CD4-positive, CD25-positive, alpha-beta regulatory T cell (primary cell): ENCODE data around the gene ZBTB48. TPM values are rescaled to one million over a fixed set of nuclear protein-coding genes. Genes with fewer than 3 reads are reported as not detected.
"Not testable (repeated sequence)": the region's sequence is repeated elsewhere in the genome, so short reads cannot be mapped to it uniquely, and the experiment has no call there.

Experiments used
- ATAC-seq, 2 donors: fragments of 150-1000 bp; cut with Tn5 transposase; one replicate each; pipeline ENCODE4 v1.10.0; 2021; ENCODE audit warnings: low read depth in 2 of 2, moderate number of reproducible peaks in 2 of 2, moderate library complexity in 1 of 2
- DNase-seq, 3 donors: peaks; one replicate each; pipeline versions ENCODE4 v3.0.0 to v3.0.0-alpha.2; 2012 to 2022; ENCODE audit warnings: mixed read lengths in 1 of 3
- H3K27ac ChIP-seq: one replicate; pipeline ENCODE4 v1.7.0; 2013; ENCODE audit warnings: mild to moderate bottlenecking, low read length; ENCODE audit not compliant: insufficient read depth, poor library complexity, severe bottlenecking
- H3K27me3 ChIP-seq: one replicate; pipeline ENCODE4 v1.7.0; 2013; ENCODE audit warnings: low read length; ENCODE audit not compliant: control insufficient read depth, insufficient read depth
- H3K36me3 ChIP-seq: one replicate; pipeline ENCODE4 v1.7.0; 2013; ENCODE audit warnings: mild to moderate bottlenecking, low read length, moderate library complexity; ENCODE audit not compliant: control insufficient read depth, insufficient read depth
- H3K4me1 ChIP-seq: 2 replicates; pipeline ENCODE4 v1.7.0; 2013; ENCODE audit warnings: mild to moderate bottlenecking, low read length; ENCODE audit not compliant: insufficient read depth, control insufficient read depth, poor library complexity, severe bottlenecking
- H3K4me3 ChIP-seq: one replicate; pipeline ENCODE4 v1.7.0; 2013; ENCODE audit warnings: low read depth, mild to moderate bottlenecking, low read length, moderate library complexity
- H3K9me3 ChIP-seq, 2 experiments: 1 replicate in 1 of 2; 2 replicates in 1 of 2; pipeline ENCODE4 v1.7.0; 2013; ENCODE audit warnings: low read length in 2 of 2, mild to moderate bottlenecking in 1 of 2, moderate library complexity in 1 of 2; ENCODE audit not compliant: control insufficient read depth in 2 of 2
- H3K27ac Mint-ChIP-seq, 3 donors: one replicate each; pipeline ENCODE4 v1.8.0; 2020 to 2022; ENCODE audit warnings: mild to moderate bottlenecking in 3 of 3, mixed read lengths in 3 of 3, moderate library complexity in 2 of 3
- H3K27me3 Mint-ChIP-seq: one replicate; pipeline ENCODE4 v1.8.0; 2022; ENCODE audit warnings: mild to moderate bottlenecking, mixed read lengths
- H3K36me3 Mint-ChIP-seq: one replicate; pipeline ENCODE4 v1.8.0; 2020; ENCODE audit warnings: mixed read lengths
- H3K4me1 Mint-ChIP-seq, 4 donors: one replicate each; pipeline ENCODE4 v1.8.0; 2020 to 2022; ENCODE audit warnings: mixed read lengths in 4 of 4, mild to moderate bottlenecking in 1 of 4
- H3K4me3 Mint-ChIP-seq, 4 donors: one replicate each; pipeline ENCODE4 v1.8.0; 2020 to 2022; ENCODE audit warnings: mild to moderate bottlenecking in 4 of 4, mixed read lengths in 4 of 4, moderate library complexity in 3 of 4
- H3K9me3 Mint-ChIP-seq, 7 donors: one replicate each; pipeline ENCODE4 v1.8.0; 2020 to 2022; ENCODE audit warnings: mixed read lengths in 7 of 7, mild to moderate bottlenecking in 3 of 7, moderate library complexity in 2 of 7
- polyA plus RNA-seq, 4 donors: library from polyadenylated mRNA; unstranded; fragments of 300-500 nt; fragmentation: Illumina TruSeq; gene quantifications; one replicate each; pipeline ENCODE4 v1.2.3, GENCODE V29; 2021
- total RNA-seq: library from RNA; stranded (reverse); gene quantifications from one replicate; pipeline ENCODE4 v1.2.3, GENCODE V29; 2022

ZBTB48 gene
- total and polyA plus RNA-seq, 5 donors from 2014 or later: 18.6 to 41.8 (median 22.2) TPM

GRCh38 chr1:6557597-6557996 is 22.2 kb upstream of the ZBTB48 start:
- H3K36me3 Mint-ChIP-seq: no peaks in the 10 kb centered on the region
- peaks cover 2 to 21% (median 9%) of the 10 kb centered on the region in 4 donors for H3K4me1 Mint-ChIP-seq
- no peak for DNase-seq

GRCh38 chr1:6559161-6559560 is 20.6 kb upstream of the ZBTB48 start:
- Mint-ChIP-seq H3K4me1 (peaks cover 2 to 15% (median 6%) of the 10 kb centered on the region in 4 donors), H3K27me3 (peaks cover 17% of the 10 kb centered on the region)
- not testable (repeated sequence) for H3K9me3 ChIP-seq, H3K4me3 ChIP-seq, H3K27ac Mint-ChIP-seq, H3K9me3 Mint-ChIP-seq, DNase-seq, H3K27me3 ChIP-seq, H3K27ac ChIP-seq, H3K4me3 Mint-ChIP-seq, H3K36me3 Mint-ChIP-seq, H3K36me3 ChIP-seq, ATAC-seq, H3K4me1 ChIP-seq

More at GRCh38 chr1:6557597-6557996, 22.2 kb upstream of the ZBTB48 start:
- H3K4me3 ChIP-seq: no peak overlapping the region
- no peaks in the 10 kb centered on the region for H3K9me3 ChIP-seq
- Mint-ChIP-seq H3K4me3 (peak overlapping the region in 1 of 4 donors; percentile 90), H3K27ac (no peak overlapping the region), H3K27me3 (peaks cover 17% of the 10 kb centered on the region), H3K9me3 (no peaks in the 10 kb centered on the region)
- peaks cover 18% of the 10 kb centered on the region for H3K4me1 ChIP-seq
- ATAC-seq: no peak
- H3K27ac ChIP-seq: no peak overlapping the region
- H3K36me3 ChIP-seq: no peaks in the 10 kb centered on the region
- H3K27me3 ChIP-seq: no peaks in the 10 kb centered on the region

GRCh38 chr1:6560267-6560666 is 19.5 kb upstream of the ZBTB48 start:
- Histone ChIP-seq H3K4me3 (no peak overlapping the region), H3K9me3 (no peaks in the 10 kb centered on the region), H3K36me3 (no peaks in the 10 kb centered on the region), H3K4me1 (no peaks in the 10 kb centered on the region), H3K27me3 (no peaks in the 10 kb centered on the region), H3K27ac (no peak overlapping the region)
- Mint-ChIP-seq H3K27me3 (peaks cover 10% of the 10 kb centered on the region), H3K4me1 (peaks cover 0 to 9% (median 0%) of the 10 kb centered on the region in 4 donors), H3K27ac (no peak overlapping the region), H3K36me3 (no peaks in the 10 kb centered on the region), H3K9me3 (no peaks in the 10 kb centered on the region), H3K4me3 (peak overlapping the region in 1 of 4 donors; percentile 35)
- peak in 1 of 3 donors; percentile 59 for DNase-seq
- ATAC-seq: no peak

GRCh38 chr1:6569033-6569432 is 10.8 kb upstream of the ZBTB48 start:
- no peak overlapping the region for H3K4me3 ChIP-seq
- H3K36me3 ChIP-seq: no peaks in the 10 kb centered on the region
- no peaks in the 10 kb centered on the region for H3K36me3 Mint-ChIP-seq
- no peak overlapping the region for H3K27ac Mint-ChIP-seq
- no peaks in the 10 kb centered on the region for H3K9me3 ChIP-seq
- DNase-seq (no peak), ATAC-seq (no peak)
- H3K27me3 ChIP-seq: no peaks in the 10 kb centered on the region
- H3K9me3 Mint-ChIP-seq: no peaks in the 10 kb centered on the region
- H3K27ac ChIP-seq: no peak overlapping the region
- peaks cover 11% of the 10 kb centered on the region for H3K27me3 Mint-ChIP-seq
- no peak overlapping the region for H3K4me3 Mint-ChIP-seq
- peaks cover 0 to 4% (median 0%) of the 10 kb centered on the region in 4 donors for H3K4me1 Mint-ChIP-seq
- H3K4me1 ChIP-seq: no peaks in the 10 kb centered on the region

- Histone ChIP-seq H3K4me3 (no peak overlapping the region), H3K27ac (no peak overlapping the region), H3K36me3 (no peaks in the 10 kb centered on the region), H3K9me3 (no peaks in the 10 kb centered on the region), H3K27me3 (no peaks in the 10 kb centered on the region), H3K4me1 (no peaks in the 10 kb centered on the region)
- ATAC-seq (no peak), DNase-seq (peak in 1 of 3 donors; percentile 23)
- Mint-ChIP-seq H3K36me3 (no peaks in the 10 kb centered on the region), H3K27me3 (peaks cover 11% of the 10 kb centered on the region), H3K4me1 (peaks cover 0 to 4% (median 0%) of the 10 kb centered on the region in 4 donors), H3K27ac (peak overlapping the region in 1 of 3 donors; percentile 63), H3K9me3 (no peaks in the 10 kb centered on the region), H3K4me3 (no peak overlapping the region)
Observed at GRCh38 chr1:6570100-6570499, 9.7 kb upstream of the ZBTB48 start.

- no peak for DNase-seq
- no peak overlapping the region for H3K4me3 Mint-ChIP-seq
- no peaks in the 10 kb centered on the region for H3K36me3 ChIP-seq
- peaks cover 0 to 4% (median 0%) of the 10 kb centered on the region in 4 donors for H3K4me1 Mint-ChIP-seq
- H3K27me3 ChIP-seq: no peaks in the 10 kb centered on the region
- peaks cover 11% of the 10 kb centered on the region for H3K27me3 Mint-ChIP-seq
- H3K4me3 ChIP-seq: no peak overlapping the region
- no peaks in the 10 kb centered on the region for H3K36me3 Mint-ChIP-seq
- no peaks in the 10 kb centered on the region for H3K9me3 ChIP-seq
- no peak overlapping the region for H3K27ac Mint-ChIP-seq
- ATAC-seq: peak in 1 of 2 donors; percentile 20
- H3K9me3 Mint-ChIP-seq: no peaks in the 10 kb centered on the region
- H3K27ac ChIP-seq: no peak overlapping the region
- H3K4me1 ChIP-seq: no peaks in the 10 kb centered on the region
Observed at GRCh38 chr1:6570987-6571386, 8.8 kb upstream of the ZBTB48 start.

GRCh38 chr1:6572653-6573383 is 7.0 kb upstream of the ZBTB48 start:
- no peak for DNase-seq
- H3K36me3 Mint-ChIP-seq: no peaks in the 10 kb centered on the region
- no peak overlapping the region for H3K27ac Mint-ChIP-seq
- no peaks in the 10 kb centered on the region for H3K4me1 ChIP-seq
- no peak overlapping the region for H3K27ac ChIP-seq
- H3K4me3 Mint-ChIP-seq: no peak overlapping the region
- no peaks in the 10 kb centered on the region for H3K27me3 ChIP-seq
- no peak for ATAC-seq
- H3K9me3 Mint-ChIP-seq: no peaks in the 10 kb centered on the region
- no peak overlapping the region for H3K4me3 ChIP-seq
- peaks cover 0 to 4% (median 0%) of the 10 kb centered on the region in 4 donors for H3K4me1 Mint-ChIP-seq
- H3K27me3 Mint-ChIP-seq: peaks cover 11% of the 10 kb centered on the region
- no peaks in the 10 kb centered on the region for H3K36me3 ChIP-seq
- no peaks in the 10 kb centered on the region for H3K9me3 ChIP-seq
